ENCODE data around the gene GTSE1.

GRCh38 chr22:46294784-46295183 lies 1.9 kb upstream of the GTSE1 start:
- no peak for TF ChIP-seq PPARA (CRISPR knock-in tag; IDR thresholded peaks at IDR 0.05; ENCODE audit: borderline replicate concordance)
- TF ChIP-seq CSRNP3 (CRISPR knock-in tag; IDR thresholded peaks at IDR 0.05) = no peak
- no peak for TF ChIP-seq GLIS3 (CRISPR knock-in tag; IDR thresholded peaks at IDR 0.05)
- TF ChIP-seq ZFP30 (CRISPR knock-in tag; IDR thresholded peaks at IDR 0.05) = no peak
- no peak for TF ChIP-seq TSHZ2 (CRISPR knock-in tag; IDR thresholded peaks at IDR 0.05)
- no peak for TF ChIP-seq PATZ1 (CRISPR knock-in tag; IDR thresholded peaks at IDR 0.05; ENCODE audit: borderline replicate concordance)
- TF ChIP-seq OSR1 (CRISPR knock-in tag; IDR thresholded peaks at IDR 0.05) = no peak
- no peak for TF ChIP-seq CREB5 (CRISPR knock-in tag; IDR thresholded peaks at IDR 0.05; ENCODE audit: low read depth)
- no peak for TF ChIP-seq ARNTL (CRISPR knock-in tag; IDR thresholded peaks at IDR 0.05; ENCODE audit: borderline replicate concordance, low read depth)
- no peak for TF ChIP-seq ZNF8 (CRISPR knock-in tag; IDR thresholded peaks at IDR 0.05)
- no peak for TF ChIP-seq TOX (CRISPR knock-in tag; IDR thresholded peaks at IDR 0.05; ENCODE audit: borderline replicate concordance)

All from SK-N-SH treated with all-trans-retinoic acid at 6 μM for 48 hours (cell line).